ENCODE results near the gene WNT3A.

Gene WNT3A

DNA sequence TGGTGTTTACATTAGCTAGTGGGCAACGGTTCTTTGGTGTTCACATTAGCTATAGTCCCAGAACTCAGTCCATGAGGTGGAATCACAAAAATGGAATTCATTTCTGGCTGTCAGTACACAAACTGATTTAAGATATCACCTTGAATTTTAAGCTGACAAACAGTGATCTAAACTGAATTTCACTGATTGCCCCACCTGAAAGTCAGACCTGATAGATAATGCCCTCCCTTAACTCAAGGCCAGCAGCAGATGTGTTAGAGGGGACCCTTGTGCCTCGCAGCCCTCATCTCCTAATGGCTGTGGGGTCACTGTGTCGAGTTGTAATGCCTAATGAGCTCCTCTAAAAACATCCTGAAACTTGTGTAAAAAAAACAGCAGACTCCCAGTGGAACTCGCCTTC is 84.3 kb downstream of the WNT3A start:
- ChIA-PET CTCF (interaction anchor here (0.9 to 2.6 kb wide), 6 partner anchors 8 to 86 kb away, joined by 3 to 7 read pairs (median 4); no protein-coding TSS in a partner anchor), POLR2A (interaction anchor here (0.5 to 1.7 kb wide), 5 partner anchors 8 to 76 kb away, joined by 3 to 6 read pairs (median 4); no protein-coding TSS in a partner anchor)
- DNase-seq (ENCODE audit: extremely low spot score): no peak
- TF ChIP-seq, protein P1, sequence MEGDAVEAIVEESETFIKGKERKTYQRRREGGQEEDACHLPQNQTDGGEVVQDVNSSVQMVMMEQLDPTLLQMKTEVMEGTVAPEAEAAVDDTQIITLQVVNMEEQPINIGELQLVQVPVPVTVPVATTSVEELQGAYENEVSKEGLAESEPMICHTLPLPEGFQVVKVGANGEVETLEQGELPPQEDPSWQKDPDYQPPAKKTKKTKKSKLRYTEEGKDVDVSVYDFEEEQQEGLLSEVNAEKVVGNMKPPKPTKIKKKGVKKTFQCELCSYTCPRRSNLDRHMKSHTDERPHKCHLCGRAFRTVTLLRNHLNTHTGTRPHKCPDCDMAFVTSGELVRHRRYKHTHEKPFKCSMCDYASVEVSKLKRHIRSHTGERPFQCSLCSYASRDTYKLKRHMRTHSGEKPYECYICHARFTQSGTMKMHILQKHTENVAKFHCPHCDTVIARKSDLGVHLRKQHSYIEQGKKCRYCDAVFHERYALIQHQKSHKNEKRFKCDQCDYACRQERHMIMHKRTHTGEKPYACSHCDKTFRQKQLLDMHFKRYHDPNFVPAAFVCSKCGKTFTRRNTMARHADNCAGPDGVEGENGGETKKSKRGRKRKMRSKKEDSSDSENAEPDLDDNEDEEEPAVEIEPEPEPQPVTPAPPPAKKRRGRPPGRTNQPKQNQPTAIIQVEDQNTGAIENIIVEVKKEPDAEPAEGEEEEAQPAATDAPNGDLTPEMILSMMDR (IDR thresholded peaks at IDR 0.05; ENCODE audit: control extremely low read depth, extremely low read depth, low read depth, missing control alignments): no peak

DNA sequence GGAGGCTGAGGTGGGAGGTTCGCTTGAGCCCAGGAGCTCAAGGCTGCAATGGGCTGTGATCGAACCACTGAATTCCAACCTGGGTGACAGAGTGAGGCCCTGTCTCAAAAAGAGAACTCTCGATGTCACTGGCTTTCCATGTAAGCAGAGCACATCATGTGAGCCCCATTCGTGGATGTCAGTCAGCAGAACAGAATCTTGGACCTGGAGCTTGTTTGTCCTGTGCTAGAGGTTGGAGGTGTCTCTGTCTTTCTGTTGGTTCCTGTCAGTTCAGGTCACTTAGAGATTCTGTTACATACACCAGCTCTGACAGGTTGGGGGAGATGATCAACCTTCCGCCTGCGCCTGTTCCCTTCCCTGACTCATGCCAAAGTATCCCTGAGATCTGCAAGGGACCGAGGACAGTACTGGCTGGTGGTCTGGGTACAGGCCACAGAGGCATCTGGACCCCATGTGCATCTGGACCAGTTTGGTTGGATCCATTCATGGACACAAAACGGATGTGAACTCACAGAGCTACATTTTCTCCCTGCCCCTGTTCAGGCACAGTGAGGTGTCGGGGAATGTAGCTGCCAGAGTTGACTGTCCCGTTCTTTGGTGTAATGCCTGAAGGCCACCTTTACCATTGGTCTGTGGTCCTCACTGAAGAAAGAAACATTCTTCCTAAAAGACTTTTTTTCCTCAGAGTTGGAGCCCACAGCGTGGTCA is 85.7 kb downstream of the WNT3A start:
- POLR2A ChIA-PET: no interaction called here
- no peak for DNase-seq (ENCODE audit: extremely low spot score)
- TF ChIP-seq, protein P1 (IDR thresholded peaks at IDR 0.05; ENCODE audit: control extremely low read depth, extremely low read depth, low read depth, missing control alignments): no peak
- CTCF ChIA-PET: interaction anchor here (2.6 kb wide), 1 partner anchor 88 kb away, joined by 7 read pairs; no protein-coding TSS in a partner anchor

DNA sequence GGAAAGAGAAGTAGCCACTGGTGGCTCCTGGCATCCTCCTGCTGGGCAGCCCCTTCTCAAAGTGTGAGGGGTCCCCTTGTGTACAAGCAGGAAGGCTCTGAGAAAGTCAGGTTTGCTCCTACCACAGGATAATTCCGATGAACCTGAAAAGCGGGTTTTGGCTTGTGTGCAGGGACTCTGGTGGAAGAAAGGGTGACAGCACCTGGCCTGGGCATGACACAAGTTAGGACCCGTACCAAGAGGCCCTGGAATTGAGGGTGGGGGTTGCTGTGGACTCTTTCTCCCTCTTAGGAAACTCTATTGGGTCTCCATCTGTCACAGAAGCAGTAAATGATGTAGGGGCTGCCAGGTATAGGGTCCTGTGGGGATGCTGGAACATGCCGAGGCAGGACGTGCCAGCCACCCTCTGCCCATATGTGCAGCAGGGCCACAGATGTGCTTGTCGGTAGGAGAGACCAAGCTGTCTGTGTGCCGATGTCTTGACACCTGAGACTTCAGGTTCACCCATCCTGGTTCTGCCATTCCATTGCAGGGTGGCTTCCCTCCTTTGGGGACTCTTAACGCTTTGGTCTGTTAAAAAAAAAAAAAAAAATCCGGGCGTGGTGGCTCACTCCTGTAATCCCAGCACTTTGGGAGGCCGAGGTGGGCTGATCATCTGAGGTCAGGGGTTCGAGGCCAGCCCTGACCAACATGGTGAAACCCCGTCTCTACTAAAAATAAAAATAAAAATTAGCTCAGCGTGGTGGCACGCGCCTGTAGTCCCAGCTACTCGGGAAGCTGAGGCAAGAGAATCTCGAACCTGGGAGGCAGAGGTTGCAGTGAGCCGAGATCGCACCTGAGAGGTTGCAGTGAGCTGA is 86.5 kb downstream of the WNT3A start:
- ChIA-PET CTCF (no interaction called here), POLR2A (no interaction called here)
- TF ChIP-seq, protein P1 (IDR thresholded peaks at IDR 0.05; ENCODE audit: control extremely low read depth, extremely low read depth, low read depth, missing control alignments): no peak
- no peak for DNase-seq (ENCODE audit: extremely low spot score)

DNA sequence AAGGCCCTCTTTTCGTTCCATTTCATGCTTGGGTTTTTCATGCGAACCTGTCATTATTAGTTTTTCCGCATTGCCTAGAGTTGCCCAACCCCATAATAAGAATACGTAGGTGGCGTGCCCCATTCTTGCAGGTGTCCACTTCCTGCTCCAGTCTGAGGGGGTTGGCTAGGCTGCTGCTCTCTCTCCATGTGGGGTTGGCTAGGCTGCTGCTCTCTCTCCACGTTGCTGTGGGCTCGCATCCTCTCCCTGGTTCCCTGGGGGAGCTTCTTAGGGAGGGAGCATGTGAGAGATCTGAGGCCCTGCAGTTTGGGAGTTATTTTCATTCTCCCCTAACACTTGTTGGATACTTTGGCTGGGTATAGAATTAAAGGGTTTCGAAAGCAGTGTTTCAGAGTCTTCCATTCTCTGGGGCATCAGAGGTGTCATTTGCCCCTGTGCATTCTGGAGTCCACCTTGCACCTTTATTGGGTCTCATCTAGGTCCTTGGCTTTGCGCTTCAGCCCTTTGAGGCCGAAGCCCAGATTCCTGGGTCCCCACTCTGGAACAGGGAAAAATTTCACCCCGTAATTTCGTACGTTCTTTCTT is 87.7 kb downstream of the WNT3A start:
- ChIA-PET CTCF (interaction anchor here (1.2 kb wide), 1 partner anchor 71 kb away, joined by 3 read pairs; no protein-coding TSS in a partner anchor), POLR2A (no interaction called here)
- TF ChIP-seq, protein P1 (IDR thresholded peaks at IDR 0.05; ENCODE audit: control extremely low read depth, extremely low read depth, low read depth, missing control alignments): no peak
- DNase-seq (ENCODE audit: extremely low spot score): no peak

DNA sequence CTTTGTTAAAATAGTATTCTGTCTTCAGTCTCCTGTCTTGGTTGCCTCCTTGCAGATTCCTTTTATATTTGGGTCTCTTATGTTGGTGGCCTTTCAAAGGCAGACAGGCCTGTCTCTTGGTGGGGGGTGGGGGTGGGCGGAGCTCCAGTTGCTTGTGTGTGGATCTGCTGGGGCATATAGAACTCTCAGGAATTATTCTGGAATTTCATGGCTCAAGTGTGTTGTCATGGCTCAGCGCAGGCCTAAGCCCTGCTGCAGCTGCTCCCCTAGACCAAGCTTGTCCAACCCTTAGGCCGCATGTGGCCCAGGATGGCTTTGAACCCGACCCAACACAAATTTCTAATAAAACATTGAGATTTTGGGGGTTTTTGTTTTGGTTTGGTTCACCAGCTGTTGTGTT is 88.4 kb downstream of the WNT3A start:
- TF ChIP-seq, protein P1 (IDR thresholded peaks at IDR 0.05; ENCODE audit: control extremely low read depth, extremely low read depth, low read depth, missing control alignments): no peak
- ChIA-PET POLR2A (interaction anchor here (0.7 kb wide), 1 partner anchor 9 kb away, joined by 3 read pairs; no protein-coding TSS in a partner anchor), CTCF (interaction anchor here (1.2 kb wide), 1 partner anchor 70 kb away, joined by 3 read pairs; no protein-coding TSS in a partner anchor)
- DNase-seq (ENCODE audit: extremely low spot score): no peak

DNA sequence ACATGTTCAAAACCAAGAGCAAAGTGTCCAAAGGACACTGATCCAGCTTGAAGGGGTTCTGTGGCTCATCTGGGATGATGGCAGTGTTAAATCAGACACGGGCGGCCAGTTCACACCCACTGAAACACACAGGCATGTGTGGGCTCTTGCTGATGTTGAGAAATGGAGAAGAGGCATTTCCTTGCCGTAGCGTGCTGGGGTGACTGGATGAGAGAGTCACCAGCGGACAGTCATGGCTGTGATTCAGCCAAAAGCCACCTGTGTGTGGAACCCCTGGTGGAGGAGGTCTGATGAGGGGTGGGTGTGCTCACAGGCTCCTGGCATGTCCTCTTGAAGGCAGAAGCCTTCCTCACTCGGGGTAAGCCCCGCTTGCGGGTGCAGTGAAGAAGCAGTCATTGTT is 89.1 kb downstream of the WNT3A start:
- ChIA-PET POLR2A (no interaction called here), CTCF (interaction anchor here (1.2 kb wide), 1 partner anchor 69 kb away, joined by 3 read pairs; no protein-coding TSS in a partner anchor)
- TF ChIP-seq, protein P1 (IDR thresholded peaks at IDR 0.05; ENCODE audit: control extremely low read depth, extremely low read depth, low read depth, missing control alignments): no peak
- no peak for DNase-seq (ENCODE audit: extremely low spot score)

Data from GM10248 (cell line).